GM10266 (cell line): ENCODE results near the gene SAMSN1.

Experiments used
- DNase-seq: peaks from one replicate; pipeline ENCODE4 v3.0.0; 2012; ENCODE audit errors: extremely low spot score
- TF ChIP-seq, protein P1 (sequence below): IDR thresholded peaks from 2 replicates; pipeline ENCODE4 v1.5.1; 2012; ENCODE audit warnings: mild to moderate bottlenecking, low read depth; ENCODE audit not compliant: control insufficient read depth, insufficient read depth; ENCODE audit errors: missing control alignments

Gene SAMSN1

GRCh38 chr21:14474995-14475394, 71.1 kb downstream of the SAMSN1 start:
- DNase-seq: no peak
- TF ChIP-seq, protein P1, sequence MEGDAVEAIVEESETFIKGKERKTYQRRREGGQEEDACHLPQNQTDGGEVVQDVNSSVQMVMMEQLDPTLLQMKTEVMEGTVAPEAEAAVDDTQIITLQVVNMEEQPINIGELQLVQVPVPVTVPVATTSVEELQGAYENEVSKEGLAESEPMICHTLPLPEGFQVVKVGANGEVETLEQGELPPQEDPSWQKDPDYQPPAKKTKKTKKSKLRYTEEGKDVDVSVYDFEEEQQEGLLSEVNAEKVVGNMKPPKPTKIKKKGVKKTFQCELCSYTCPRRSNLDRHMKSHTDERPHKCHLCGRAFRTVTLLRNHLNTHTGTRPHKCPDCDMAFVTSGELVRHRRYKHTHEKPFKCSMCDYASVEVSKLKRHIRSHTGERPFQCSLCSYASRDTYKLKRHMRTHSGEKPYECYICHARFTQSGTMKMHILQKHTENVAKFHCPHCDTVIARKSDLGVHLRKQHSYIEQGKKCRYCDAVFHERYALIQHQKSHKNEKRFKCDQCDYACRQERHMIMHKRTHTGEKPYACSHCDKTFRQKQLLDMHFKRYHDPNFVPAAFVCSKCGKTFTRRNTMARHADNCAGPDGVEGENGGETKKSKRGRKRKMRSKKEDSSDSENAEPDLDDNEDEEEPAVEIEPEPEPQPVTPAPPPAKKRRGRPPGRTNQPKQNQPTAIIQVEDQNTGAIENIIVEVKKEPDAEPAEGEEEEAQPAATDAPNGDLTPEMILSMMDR: no peak

DNA sequence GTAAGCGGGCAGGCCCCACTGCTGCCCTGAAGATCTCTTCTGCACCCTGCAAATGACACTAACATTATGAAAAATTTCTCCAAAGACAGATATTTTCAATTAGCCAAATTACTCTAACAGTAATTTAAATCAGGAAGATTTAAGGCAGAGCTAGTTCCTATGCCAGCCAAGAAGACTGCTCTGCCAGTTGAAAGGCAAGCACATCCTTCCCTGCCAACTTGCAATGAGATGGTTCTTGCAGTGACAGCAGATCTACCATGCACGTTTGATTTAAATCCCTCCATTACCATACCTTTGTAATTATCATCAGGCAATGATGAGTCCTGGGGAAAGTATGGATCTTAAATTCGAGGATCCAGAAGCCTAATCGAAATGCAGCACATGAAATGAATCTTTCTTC, 76.5 kb downstream of the SAMSN1 start:
- TF ChIP-seq, protein P1: no peak

DNA sequence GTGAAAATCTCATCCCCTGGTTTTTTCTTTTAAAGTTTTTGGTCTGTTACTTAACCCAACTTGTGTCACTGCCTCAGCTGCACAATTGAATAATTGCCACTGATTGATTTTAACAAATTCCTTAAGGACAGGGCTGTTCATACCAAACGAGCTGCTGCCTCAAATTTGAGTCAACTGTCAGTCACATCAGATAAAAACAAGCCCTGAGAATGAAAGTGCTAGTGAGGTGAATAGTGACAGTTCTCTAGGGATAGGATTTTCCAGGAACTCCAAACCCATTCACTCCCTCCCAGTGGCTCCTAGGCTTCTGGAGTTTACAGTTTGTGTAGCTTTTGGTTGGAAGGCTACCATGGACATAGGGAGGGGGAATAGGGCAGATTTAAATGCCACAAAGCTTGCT, 79.4 kb downstream of the SAMSN1 start:
- DNase-seq: no peak
- TF ChIP-seq, protein P1: no peak

More for the DNA sequence above, 76.5 kb downstream of the SAMSN1 start:
- no peak for DNase-seq

DNA sequence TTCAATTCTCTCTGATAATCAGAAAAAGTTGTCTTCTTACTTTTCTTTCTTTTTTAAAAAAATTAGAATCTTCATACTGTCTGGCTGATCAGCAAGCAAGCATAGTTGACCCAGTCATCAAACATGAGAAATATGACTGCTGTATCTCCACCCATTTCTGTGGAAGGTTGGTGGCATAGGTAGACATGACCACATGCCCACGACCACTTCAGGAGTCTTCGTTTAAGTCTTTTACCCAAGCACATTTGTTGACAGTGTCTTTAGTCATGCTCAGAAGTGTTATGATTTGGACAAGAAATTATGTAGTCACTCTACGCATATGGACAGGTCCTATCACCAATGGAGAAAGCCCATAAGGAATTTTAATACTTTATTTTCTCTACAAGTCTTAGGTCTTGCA, 88.4 kb downstream of the SAMSN1 start:
- TF ChIP-seq, protein P1: no peak
- DNase-seq: no peak

DNA sequence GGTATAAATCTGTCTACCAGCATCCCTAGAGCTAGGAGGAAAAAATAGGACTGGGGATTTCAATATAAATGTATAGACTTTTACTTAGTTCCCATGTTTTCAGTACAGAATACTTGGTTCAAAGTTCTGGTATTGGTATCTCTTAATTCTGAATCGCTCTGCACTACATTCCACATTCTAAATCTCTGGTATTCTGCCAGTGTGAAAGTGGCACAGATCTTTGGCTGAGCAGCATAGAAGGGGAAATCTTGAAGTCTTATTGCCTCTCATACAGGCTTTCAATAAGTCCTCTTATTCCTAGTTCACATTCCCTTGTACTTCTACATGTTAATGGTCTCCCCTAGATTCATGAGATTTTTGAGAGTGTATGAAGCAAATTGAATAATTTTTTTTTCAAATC, 89.2 kb downstream of the SAMSN1 start:
- TF ChIP-seq, protein P1: no peak
- no peak for DNase-seq

- TF ChIP-seq, protein P1: no peak
- peak; percentile 44 for DNase-seq
Observed at GRCh38 chr21:14454016-14455009, 91.8 kb downstream of the SAMSN1 start.
